T47D (cell line): ENCODE results near the gene PLXDC2.
A peak's percentile ranks its signal among the peaks of the same experiment; 100 is the strongest.

Source experiments
- DNase-seq, 2 experiments: peaks; one replicate each; pipeline versions ENCODE4 v3.0.0 to v3.0.0-alpha.2; 2011 to 2012; ENCODE audit warnings: low read depth in 1 of 2, low spot score in 1 of 2
- JUND ChIP-seq: IDR thresholded peaks from 2 replicates; pipeline ENCODE4 v1.6.1; 2012; ENCODE audit warnings: low read depth
- in situ Hi-C: cut with HindIII; loops from 2 replicates; pipeline ENCODE4 v1.10.0; 2016; ENCODE audit warnings: low sequenced_read_pairs, low pct_unique_long_range_greater_than_20kb

The PLXDC2 gene

DNA sequence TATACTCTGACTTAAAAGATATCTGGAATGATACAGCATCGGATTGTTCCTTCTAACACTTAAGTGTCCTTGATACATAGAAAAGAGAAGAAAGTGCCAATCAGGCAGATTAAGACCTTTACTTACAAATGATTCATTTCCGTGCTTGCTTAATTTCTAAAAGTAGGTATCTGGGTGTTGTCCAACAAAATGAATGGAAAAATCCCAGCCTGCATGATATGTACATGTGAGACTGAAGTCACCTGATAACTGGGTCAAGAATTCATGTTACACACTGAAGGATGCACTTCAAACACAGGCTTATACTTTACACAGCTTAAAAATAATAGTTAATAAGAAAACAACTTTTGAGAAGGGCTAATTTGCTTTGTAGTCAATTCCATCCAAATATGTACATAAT lies 25.2 kb upstream of the PLXDC2 start:
- TF ChIP-seq JUND, result no peak
- no peak for DNase-seq
- in situ Hi-C loops, result no loop called here

GRCh38 chr10:19795684-19796083 lies 20.5 kb upstream of the PLXDC2 start:
- no peak for TF ChIP-seq JUND
- DNase-seq, result no peak
- in situ Hi-C loops, result no loop called here

DNA sequence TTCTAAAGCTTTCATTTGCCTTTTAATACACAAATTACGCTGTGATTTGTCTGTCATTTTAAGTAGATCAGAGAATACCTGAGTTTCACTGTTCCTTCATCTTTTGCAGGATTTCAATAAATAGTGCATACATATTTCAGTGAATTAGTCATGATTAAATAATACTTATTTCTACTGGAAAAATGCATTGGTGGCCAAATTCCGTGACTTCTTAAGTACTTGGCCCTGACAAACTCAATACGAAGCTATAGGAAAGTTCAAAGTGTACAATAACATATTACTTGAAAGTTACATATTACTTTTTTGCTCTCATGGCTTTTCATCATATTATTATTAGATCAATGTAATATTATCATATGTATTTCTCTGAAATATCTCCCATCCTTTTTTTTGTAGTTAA lies 16.1 kb upstream of the PLXDC2 start:
- in situ Hi-C loops, result no loop called here
- DNase-seq, result no peak
- TF ChIP-seq JUND, result no peak

GRCh38 chr10:19801369-19801768 lies 14.9 kb upstream of the PLXDC2 start:
- TF ChIP-seq JUND, result no peak
- DNase-seq, result no peak
- in situ Hi-C loops, result no loop called here

- TF ChIP-seq JUND, result no peak
- in situ Hi-C loops, result no loop called here
- DNase-seq, result no peak
Measured at GRCh38 chr10:19803676-19804075, 12.6 kb upstream of the PLXDC2 start.

DNA sequence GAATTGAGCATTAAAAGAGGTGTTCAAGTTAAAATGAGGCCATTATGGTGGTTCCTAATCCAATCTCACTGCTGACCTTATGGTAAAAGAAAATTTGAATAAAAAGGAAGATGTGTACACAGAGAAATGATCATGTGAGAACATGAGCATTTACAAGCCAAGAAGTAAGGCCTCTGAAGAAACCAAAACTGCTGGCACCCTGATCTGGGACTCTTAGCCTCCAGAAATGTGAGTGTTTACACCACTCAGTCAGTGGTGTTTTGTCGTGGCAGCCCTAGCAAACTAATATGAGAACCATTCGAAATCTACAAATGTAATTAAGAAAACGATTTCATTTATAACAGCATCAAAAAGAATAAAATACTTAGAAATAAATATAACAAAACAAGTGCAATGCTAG lies 6.8 kb upstream of the PLXDC2 start:
- in situ Hi-C loops, result no loop called here
- no peak for DNase-seq
- TF ChIP-seq JUND, result no peak

- in situ Hi-C loops, result no loop called here
- no peak for TF ChIP-seq JUND
- DNase-seq, result peak in 1 of 2 experiments; percentile 36
Measured at GRCh38 chr10:19811540-19811939, 4.7 kb upstream of the PLXDC2 start.

GRCh38 chr10:19812976-19813375 lies 3.3 kb upstream of the PLXDC2 start:
- no peak for TF ChIP-seq JUND
- in situ Hi-C loops, result no loop called here
- no peak for DNase-seq

GRCh38 chr10:19815036-19815730 lies 1.0 kb upstream of the PLXDC2 start:
- in situ Hi-C loops, result no loop called here

DNA sequence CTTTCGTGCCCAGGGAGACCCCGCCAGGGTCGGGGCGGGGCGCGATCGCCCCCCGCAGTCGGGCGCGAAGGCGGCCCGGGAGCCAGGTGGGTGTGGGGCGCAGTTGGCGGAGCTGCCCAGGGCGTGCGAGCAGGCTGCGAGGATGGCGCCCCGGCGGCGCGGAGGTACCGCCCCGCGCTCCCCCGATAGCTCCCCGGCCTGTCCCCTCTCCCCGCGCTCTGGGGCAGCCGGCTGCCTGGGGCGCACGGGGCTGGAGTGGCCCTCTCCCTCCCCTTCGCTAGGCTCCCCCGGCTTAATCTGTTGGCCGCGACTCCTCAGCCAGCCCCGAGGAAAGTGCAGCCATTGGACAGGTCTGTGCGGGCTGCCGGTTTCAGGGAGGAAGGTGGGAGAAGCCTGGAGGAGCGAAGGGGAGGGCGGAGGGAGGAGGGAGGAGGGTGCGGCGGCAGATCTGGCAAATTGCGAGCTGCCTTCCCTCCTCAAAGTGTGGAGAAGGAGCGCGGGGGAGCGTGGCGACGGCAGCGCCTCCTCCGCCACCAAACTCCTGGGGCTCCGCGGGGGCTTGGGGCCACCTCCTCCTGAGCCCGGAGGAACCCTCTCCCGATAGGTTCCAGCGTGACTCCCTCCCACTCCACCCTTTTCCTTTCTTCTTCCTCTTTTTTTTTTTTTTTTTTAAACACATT lies 361 bp upstream of the PLXDC2 start:
- in situ Hi-C loops, result no loop called here
- peak; percentile 8 to 53 for DNase-seq
- TF ChIP-seq JUND, result no peak

More at GRCh38 chr10:19815036-19815730, 1.0 kb upstream of the PLXDC2 start:
- DNase-seq, result no peak
- TF ChIP-seq JUND, result no peak

DNA sequence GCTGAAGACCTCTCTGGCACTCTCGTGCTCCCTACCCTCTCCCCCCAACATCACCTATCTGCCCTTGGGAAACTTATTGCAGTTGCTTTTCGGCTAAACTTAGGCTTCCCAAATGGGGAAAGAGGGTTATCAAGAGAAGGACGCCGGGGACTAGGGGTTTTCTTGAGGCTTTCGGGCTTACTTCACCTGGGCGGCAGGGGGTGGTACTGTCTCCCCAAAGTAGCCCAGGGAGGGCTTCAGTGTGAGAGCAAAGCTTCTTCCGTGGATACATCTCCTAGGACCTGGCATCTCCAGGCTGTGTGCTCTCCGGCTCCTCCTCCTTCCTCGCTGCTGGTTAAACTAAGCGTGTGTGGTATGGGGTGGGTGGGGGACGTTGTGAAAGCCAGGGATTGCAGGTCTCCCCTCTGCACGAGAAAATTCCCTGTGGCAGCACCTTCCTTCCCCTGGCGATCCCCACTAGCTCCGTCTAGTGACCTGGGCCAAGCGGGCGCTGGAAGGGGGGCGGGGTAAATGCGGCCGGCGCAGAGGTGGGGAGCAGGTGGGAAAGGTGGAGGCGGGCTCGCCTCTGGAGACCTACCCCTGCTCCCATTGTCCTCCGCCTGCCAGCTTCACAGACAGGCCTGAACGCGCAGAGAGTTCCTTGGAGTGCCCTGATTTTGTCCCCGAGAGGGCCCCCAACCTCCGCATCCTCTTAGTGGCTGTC lies 1.1 kb downstream of the PLXDC2 start:
- no peak for TF ChIP-seq JUND
- in situ Hi-C loops, result no loop called here
- peak; percentile 12 to 16 for DNase-seq

- no peak for TF ChIP-seq JUND
- in situ Hi-C loops, result no loop called here
- DNase-seq, result no peak
Measured at GRCh38 chr10:19818876-19819275, 2.6 kb downstream of the PLXDC2 start.

DNA sequence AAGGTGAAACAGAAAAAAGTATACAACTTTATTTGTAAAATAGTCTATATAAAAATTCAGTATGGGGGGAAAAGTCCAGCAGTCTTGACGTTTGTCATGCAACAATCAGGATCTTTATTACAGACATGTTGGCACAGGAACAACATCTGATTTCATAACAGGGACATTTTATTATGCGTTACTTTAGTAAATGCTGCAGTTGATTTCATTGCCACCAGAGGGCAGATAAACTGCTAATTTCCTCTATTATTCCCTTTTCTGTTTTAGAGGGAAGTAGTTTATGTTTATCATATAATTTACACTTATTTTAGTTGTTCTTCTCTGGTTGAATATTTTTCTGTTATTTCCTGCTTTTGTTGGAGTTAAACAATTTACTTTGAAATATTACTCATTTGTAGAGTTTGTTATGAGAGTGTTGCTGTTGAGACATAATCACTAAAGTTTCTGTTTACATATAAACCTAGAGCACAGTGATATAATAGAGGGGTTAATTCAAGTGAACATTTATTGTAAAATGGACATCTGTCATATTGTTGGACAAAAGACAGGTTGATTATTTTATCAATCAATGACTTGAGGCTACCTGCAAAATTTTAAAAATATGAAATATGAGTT lies 3.3 kb downstream of the PLXDC2 start:
- DNase-seq, result peak; percentile 21 to 54
- in situ Hi-C loops, result no loop called here
- TF ChIP-seq JUND, result no peak
